HCT116 (cell line): ENCODE measurements around the gene TSPAN7. TPM values are rescaled to one million over a fixed set of nuclear protein-coding genes. Genes with fewer than 3 reads are reported as not detected.

Experiments
- ATAC-seq: fragments of 200-7000 bp; cut with Tn5 transposase; 2 replicates; pipeline ENCODE4 v1.9.1; 2020; ENCODE audit warnings: mild to moderate bottlenecking, moderate library complexity
- BruUV-seq: library from RNA; stranded (reverse); fragments of 400-500 nt; replicated peaks from 2 replicates; lab custom pipeline; 2021; lab: Mats Ljungman, UMichigan
- CTCF ChIA-PET: fragments of 300-600 bp; sonication (Branson Sonifier 250); formaldehyde crosslinking; loops from one replicate; lab custom pipeline; 2021; ENCODE audit warnings: antibody characterized with exemption; lab: Charles Lee
- POLR2A ChIA-PET: fragments of 300-600, 350-600 bp; sonication (Branson Sonifier 250); formaldehyde crosslinking; loops from one replicate; lab custom pipeline; 2021; ENCODE audit warnings: antibody characterized with exemption; lab: Charles Lee
- RAD21 ChIA-PET, 2 experiments: fragments of 300-600 bp; sonication (Branson Sonifier 250); formaldehyde crosslinking; loops; one replicate each; lab custom pipeline; 2023; ENCODE audit warnings: low total read pairs in 2 of 2; ENCODE audit not compliant: uncharacterized antibody in 2 of 2, unreplicated experiment in 2 of 2, low non-redundant PET in 1 of 2; lab: Charles Lee
- DNase-seq: peaks from one replicate; pipeline ENCODE4 v3.0.0-alpha.2; 2010; ENCODE audit warnings: low read depth, low spot score
- H2AFZ ChIP-seq: fragments of 200-600 bp; shearing (Covaris generic), sonication (generic); 2 replicates; pipeline ENCODE4 v1.6.1; 2017; ENCODE audit warnings: low read depth, mixed run types, mixed read lengths, antibody characterized with exemption, low read length; ENCODE audit not compliant: poor library complexity, severe bottlenecking
- H3K27ac ChIP-seq: 2 replicates; pipeline ENCODE4 v1.5.1; 2012; ENCODE audit warnings: low read depth, low read length
- H3K27me3 ChIP-seq: fragments of 200-600 bp; sonication (generic); 2 replicates; pipeline ENCODE4 v1.6.1; 2016; ENCODE audit warnings: mixed run types, low read length, mixed read lengths; ENCODE audit not compliant: insufficient read depth
- H3K36me3 ChIP-seq, 2 experiments: fragments of 200-500 bp in 1 of 2; fragments of 200-600 bp in 1 of 2; sonication (Bioruptor generic) in 1 of 2; sonication (generic) in 1 of 2; 2 replicates each; pipeline versions ENCODE4 v1.5.1 to v1.6.1; 2014 to 2016; ENCODE audit warnings: low read length in 2 of 2, inconsistent platforms in 1 of 2, mixed read lengths in 1 of 2, mixed run types in 1 of 2; ENCODE audit not compliant: insufficient read depth in 2 of 2, control insufficient read depth in 1 of 2
- H3K4me1 ChIP-seq, 2 experiments: fragments of 200-600 bp in 1 of 2; sonication (generic) in 1 of 2; 2 replicates each; pipeline versions ENCODE4 v1.5.1 to v1.6.1; 2012 to 2017; ENCODE audit warnings: low read length in 2 of 2, inconsistent platforms in 1 of 2, mild to moderate bottlenecking in 1 of 2, mixed read lengths in 1 of 2, mixed run types in 1 of 2, moderate library complexity in 1 of 2; ENCODE audit not compliant: insufficient read depth in 2 of 2, control insufficient read depth in 1 of 2
- H3K4me2 ChIP-seq: fragments of 200-600 bp; sonication (generic); 2 replicates; pipeline ENCODE4 v1.6.1; 2017; ENCODE audit warnings: mixed run types, low read length, mixed read lengths
- H3K4me3 ChIP-seq, 2 experiments: fragments of 200-600 bp in 1 of 2; sonication (generic) in 1 of 2; replicated peaks in 1 of 2; 2 replicates each; pipeline ENCODE4 v1.5.1; 2011 to 2016; ENCODE audit warnings: low read length in 2 of 2, control low read depth in 1 of 2, low read depth in 1 of 2, mild to moderate bottlenecking in 1 of 2, mixed read lengths in 1 of 2, mixed run types in 1 of 2
- H3K79me2 ChIP-seq: fragments of 200-600 bp; sonication (generic); 2 replicates; pipeline ENCODE4 v1.6.1; 2017; ENCODE audit warnings: mild to moderate bottlenecking, mixed run types, low read length, moderate library complexity, mixed read lengths; ENCODE audit not compliant: insufficient read depth
- H3K9ac ChIP-seq: fragments of 200-600 bp; sonication (generic); 2 replicates; pipeline ENCODE4 v1.6.1; 2016; ENCODE audit warnings: low read length, mixed read lengths
- H3K9me2 ChIP-seq: fragments of 200-600 bp; sonication (generic), shearing (Covaris generic); 2 replicates; pipeline ENCODE4 v1.6.1; 2017; ENCODE audit warnings: mixed run types, mild to moderate bottlenecking, moderate library complexity; ENCODE audit not compliant: insufficient read depth
- H3K9me3 ChIP-seq, 2 experiments: fragments of 200-500 bp in 1 of 2; fragments of 200-600 bp in 1 of 2; sonication (Bioruptor generic) in 1 of 2; sonication (generic) in 1 of 2; 2 replicates each; pipeline ENCODE4 v1.6.1; 2014 to 2017; ENCODE audit warnings: low read length in 2 of 2, mixed read lengths in 2 of 2, inconsistent platforms in 1 of 2, low read depth in 1 of 2, mild to moderate bottlenecking in 1 of 2, mixed run types in 1 of 2, moderate library complexity in 1 of 2; ENCODE audit not compliant: control insufficient read depth in 1 of 2, insufficient read depth in 1 of 2
- H4K20me1 ChIP-seq: fragments of 200-600 bp; sonication (generic), shearing (Covaris generic); 2 replicates; pipeline ENCODE4 v1.6.1; 2017; ENCODE audit warnings: mixed run types, mild to moderate bottlenecking, moderate library complexity; ENCODE audit not compliant: insufficient read depth
- CEBPB ChIP-seq: IDR thresholded peaks from 2 replicates; pipeline ENCODE4 v1.6.1; 2012; ENCODE audit warnings: low read depth
- CTCF ChIP-seq, 3 experiments: fragments of 200-600 bp in 1 of 3; sonication (generic) in 1 of 3; IDR thresholded peaks in 2 of 3; conservative IDR thresholded peaks in 1 of 3; 2 replicates each; pipeline ENCODE4 v1.5.1; 2012 to 2017; ENCODE audit warnings: low read depth in 2 of 3, low read length in 2 of 3, antibody characterized with exemption in 1 of 3, borderline replicate concordance in 1 of 3, control low read depth in 1 of 3, mild to moderate bottlenecking in 1 of 3, mixed read lengths in 1 of 3, mixed run types in 1 of 3, moderate library complexity in 1 of 3; ENCODE audit not compliant: insufficient read depth in 1 of 3
- EZH2phosphoT487 ChIP-seq: fragments of 200-600 bp; IDR thresholded peaks from 2 replicates; pipeline ENCODE4 v1.6.1; 2018; ENCODE audit warnings: antibody characterized with exemption, borderline replicate concordance
- FOSL1 ChIP-seq: IDR thresholded peaks from 2 replicates; pipeline ENCODE4 v1.6.1; 2012; ENCODE audit warnings: low read depth
- MAX ChIP-seq: IDR thresholded peaks from 2 replicates; pipeline ENCODE4 v1.6.1; 2012
- POLR2A ChIP-seq: IDR thresholded peaks from 2 replicates; pipeline ENCODE4 v1.7.0; 2011; ENCODE audit warnings: borderline replicate concordance; ENCODE audit not compliant: insufficient read depth, insufficient read length; ENCODE audit errors: extremely low read depth
- POLR2AphosphoS5 ChIP-seq: IDR thresholded peaks from 2 replicates; pipeline ENCODE4 v1.6.1; 2011; ENCODE audit warnings: mild to moderate bottlenecking, low read depth, low read length, moderate library complexity
- RAD21 ChIP-seq: IDR thresholded peaks from 2 replicates; pipeline ENCODE4 v1.6.1; 2012; ENCODE audit warnings: low read depth, mild to moderate bottlenecking
- REST ChIP-seq: IDR thresholded peaks from 2 replicates; pipeline ENCODE4 v1.6.1; 2012; ENCODE audit warnings: low read depth
- SRF ChIP-seq: IDR thresholded peaks from 2 replicates; pipeline ENCODE4 v1.6.1; 2012; ENCODE audit warnings: low read depth
- YY1 ChIP-seq: IDR thresholded peaks from 2 replicates; pipeline ENCODE4 v1.6.1; 2011; ENCODE audit warnings: low read length, low read depth, moderate library complexity, mild to moderate bottlenecking; ENCODE audit not compliant: insufficient replicate concordance; ENCODE audit errors: extremely low read depth
- intact Hi-C: fragments of 100-400 bp; cut with micrococcal nuclease; formaldehyde crosslinking; loops from 2 replicates; pipeline ENCODE4 v1.10.0; 2022
- total RNA-seq: library from RNA; stranded (reverse); gene quantifications from one replicate; pipeline ENCODE4 v1.2.1, GENCODE V29; 2021; ENCODE audit not compliant: unreplicated experiment

Gene TSPAN7
- total RNA-seq, 1 experiment from 2014 or later, result 2.9 TPM

DNA sequence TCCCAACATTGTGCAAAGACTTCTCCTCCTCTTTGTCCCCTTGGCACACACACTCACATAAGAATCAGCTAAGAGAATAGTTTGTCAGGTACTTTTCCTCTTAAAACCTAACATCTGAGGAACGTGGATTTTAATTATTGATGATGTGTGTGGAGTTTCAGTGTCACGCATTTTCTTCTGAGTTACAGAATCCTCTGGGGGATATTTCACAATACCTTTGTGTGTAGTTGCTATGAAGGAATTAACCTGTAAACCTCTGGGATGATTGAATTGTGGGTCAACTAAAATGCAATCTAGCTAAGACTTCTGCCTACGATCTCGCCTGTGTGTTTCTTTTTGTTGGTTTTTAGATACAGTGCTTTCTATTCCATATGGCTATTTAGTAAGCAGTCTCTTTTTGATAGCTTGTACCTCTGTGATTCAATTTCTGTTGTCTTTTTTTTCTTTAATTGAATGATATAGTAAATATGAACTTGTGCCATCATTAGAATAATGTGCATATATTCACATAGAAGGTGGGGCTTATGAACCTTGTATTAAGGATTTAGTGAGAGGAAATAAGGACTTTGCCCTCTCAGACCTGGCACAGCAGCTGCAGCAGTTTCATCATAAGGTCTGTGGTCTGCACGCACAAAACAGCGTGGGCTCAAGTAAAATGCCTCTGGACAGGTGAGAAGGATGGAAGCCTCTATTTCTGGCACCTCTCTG is 99.2 kb downstream of the TSPAN7 start:
- ATAC-seq, result no peak
- H3K9ac ChIP-seq, result no peak overlapping the region
- H3K27me3 ChIP-seq, result no peaks in the 10 kb centered on the region
- ChIA-PET RAD21 (no interaction called here), CTCF (no interaction called here), POLR2A (no interaction called here)
- no peaks in the 10 kb centered on the region for H3K79me2 ChIP-seq
- no peak for DNase-seq
- H4K20me1 ChIP-seq, result no peaks in the 10 kb centered on the region
- no peak for TF ChIP-seq RAD21
- no peak for TF ChIP-seq MAX
- no peak for TF ChIP-seq POLR2A
- no peak for TF ChIP-seq YY1
- no peak for TF ChIP-seq EZH2phosphoT487
- no peak for TF ChIP-seq POLR2AphosphoS5
- no peak for TF ChIP-seq FOSL1
- no peak for TF ChIP-seq SRF
- no peak for TF ChIP-seq REST
- no peak for TF ChIP-seq CEBPB
- no peak for TF ChIP-seq CTCF (IDR thresholded peaks at IDR 0.05 in 2 of 3, conservative IDR thresholded peaks at IDR 0.05 in 1 of 3; ENCODE audit: borderline replicate concordance in 1 of 3, insufficient read depth in 1 of 3, low read depth in 2 of 3, low read length in 2 of 3)
- H3K9me2 ChIP-seq, result no peaks in the 10 kb centered on the region
- intact Hi-C loops, result loop anchor here (5.0 kb wide), 1 partner anchor 492 kb away; no protein-coding TSS in a partner anchor
- H3K9me3 ChIP-seq, result no peaks in the 10 kb centered on the region
- no peak overlapping the region for H3K4me3 ChIP-seq
- no peak overlapping the region for H3K4me2 ChIP-seq
- H3K27ac ChIP-seq, result no peak overlapping the region
- H3K4me1 ChIP-seq, result no peaks in the 10 kb centered on the region
- BruUV-seq, result no TSS peak
- H3K36me3 ChIP-seq, result no peaks in the 10 kb centered on the region
- no peak overlapping the region for H2AFZ ChIP-seq
